Measurements from ENCODE around the gene CMTM2. TPM values are rescaled to one million over a fixed set of nuclear protein-coding genes. Genes with fewer than 3 reads are reported as not detected.

CMTM2 gene
- total and polyA plus RNA-seq, 9 of the 15 experiments (the other 6 are each of a cell fraction or from before 2014, with no cell fraction given), result not detected

DNA sequence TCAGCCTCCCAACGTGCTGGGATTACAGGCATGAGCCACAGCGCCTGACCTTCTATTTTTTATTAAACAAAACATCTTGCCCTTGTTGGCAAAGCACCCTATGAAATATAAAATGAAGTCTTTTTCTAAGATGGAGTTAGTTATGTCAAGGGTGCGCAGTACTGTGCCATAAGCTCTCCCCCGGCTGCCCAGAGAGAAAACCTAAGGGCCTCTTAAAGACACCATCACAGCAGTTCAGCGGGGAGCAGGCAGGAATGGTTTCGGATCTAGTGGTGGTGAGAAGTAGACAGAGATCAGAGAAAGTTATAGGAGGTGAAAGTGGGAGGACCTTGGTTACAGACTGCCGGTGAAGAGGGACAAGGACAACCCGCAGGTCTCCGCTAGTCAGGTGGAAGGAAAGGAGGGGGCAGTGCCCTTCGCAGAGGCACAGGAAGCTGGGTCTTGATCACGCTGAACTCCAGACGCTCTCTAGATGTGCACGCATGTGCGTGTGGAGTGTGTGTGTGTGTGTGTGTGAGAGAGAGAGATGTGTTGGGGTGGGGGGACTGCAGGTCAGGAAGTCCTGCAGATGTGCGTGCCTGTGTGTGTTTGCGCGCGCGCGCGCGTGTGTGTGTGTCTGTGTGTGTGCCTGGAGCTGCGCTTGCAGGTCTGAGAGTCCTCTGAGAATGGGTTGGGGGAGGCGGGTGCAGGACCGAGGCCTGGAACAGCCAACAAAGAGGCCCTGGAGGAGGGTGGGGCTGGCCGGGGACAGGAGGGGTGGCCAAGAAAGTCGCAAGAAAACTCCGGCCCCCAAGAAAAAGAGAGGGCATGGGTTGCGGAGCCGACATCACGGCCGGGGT is 24.5 kb downstream of the CMTM2 start (continued):
- TF ChIP-seq, protein P1, sequence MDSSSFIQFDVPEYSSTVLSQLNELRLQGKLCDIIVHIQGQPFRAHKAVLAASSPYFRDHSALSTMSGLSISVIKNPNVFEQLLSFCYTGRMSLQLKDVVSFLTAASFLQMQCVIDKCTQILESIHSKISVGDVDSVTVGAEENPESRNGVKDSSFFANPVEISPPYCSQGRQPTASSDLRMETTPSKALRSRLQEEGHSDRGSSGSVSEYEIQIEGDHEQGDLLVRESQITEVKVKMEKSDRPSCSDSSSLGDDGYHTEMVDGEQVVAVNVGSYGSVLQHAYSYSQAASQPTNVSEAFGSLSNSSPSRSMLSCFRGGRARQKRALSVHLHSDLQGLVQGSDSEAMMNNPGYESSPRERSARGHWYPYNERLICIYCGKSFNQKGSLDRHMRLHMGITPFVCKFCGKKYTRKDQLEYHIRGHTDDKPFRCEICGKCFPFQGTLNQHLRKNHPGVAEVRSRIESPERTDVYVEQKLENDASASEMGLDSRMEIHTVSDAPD (CRISPR knock-in tag; IDR thresholded peaks at IDR 0.05), result peak; percentile 62; the same call in 1 of the 2 replicates
- TF ChIP-seq, protein P2, sequence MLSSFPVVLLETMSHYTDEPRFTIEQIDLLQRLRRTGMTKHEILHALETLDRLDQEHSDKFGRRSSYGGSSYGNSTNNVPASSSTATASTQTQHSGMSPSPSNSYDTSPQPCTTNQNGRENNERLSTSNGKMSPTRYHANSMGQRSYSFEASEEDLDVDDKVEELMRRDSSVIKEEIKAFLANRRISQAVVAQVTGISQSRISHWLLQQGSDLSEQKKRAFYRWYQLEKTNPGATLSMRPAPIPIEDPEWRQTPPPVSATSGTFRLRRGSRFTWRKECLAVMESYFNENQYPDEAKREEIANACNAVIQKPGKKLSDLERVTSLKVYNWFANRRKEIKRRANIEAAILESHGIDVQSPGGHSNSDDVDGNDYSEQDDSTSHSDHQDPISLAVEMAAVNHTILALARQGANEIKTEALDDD (IDR thresholded peaks at IDR 0.05), result no peak
- no peak for TF ChIP-seq HMGN3 (IDR thresholded peaks at IDR 0.05; ENCODE audit: borderline replicate concordance, extremely low read depth, insufficient read length, low read depth, low read length)
- TF ChIP-seq MCM2 (IDR thresholded peaks at IDR 0.05; ENCODE audit: low read depth), result no peak
- TF ChIP-seq HMG20A (CRISPR knock-in tag; conservative IDR thresholded peaks at IDR 0.05), result no peak
- TF ChIP-seq, protein P3, sequence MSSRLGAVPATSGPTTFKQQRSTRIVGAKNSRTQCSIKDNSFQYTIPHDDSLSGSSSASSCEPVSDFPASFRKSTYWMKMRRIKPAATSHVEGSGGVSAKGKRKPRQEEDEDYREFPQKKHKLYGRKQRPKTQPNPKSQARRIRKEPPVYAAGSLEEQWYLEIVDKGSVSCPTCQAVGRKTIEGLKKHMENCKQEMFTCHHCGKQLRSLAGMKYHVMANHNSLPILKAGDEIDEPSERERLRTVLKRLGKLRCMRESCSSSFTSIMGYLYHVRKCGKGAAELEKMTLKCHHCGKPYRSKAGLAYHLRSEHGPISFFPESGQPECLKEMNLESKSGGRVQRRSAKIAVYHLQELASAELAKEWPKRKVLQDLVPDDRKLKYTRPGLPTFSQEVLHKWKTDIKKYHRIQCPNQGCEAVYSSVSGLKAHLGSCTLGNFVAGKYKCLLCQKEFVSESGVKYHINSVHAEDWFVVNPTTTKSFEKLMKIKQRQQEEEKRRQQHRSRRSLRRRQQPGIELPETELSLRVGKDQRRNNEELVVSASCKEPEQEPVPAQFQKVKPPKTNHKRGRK (tag; IDR thresholded peaks at IDR 0.05), result no peak
- TF ChIP-seq TARDBP (IDR thresholded peaks at IDR 0.05), result no peak
- no peak for TF ChIP-seq PPARD (CRISPR knock-in tag; IDR thresholded peaks at IDR 0.05)
- TF ChIP-seq LCOR (CRISPR knock-in tag; IDR thresholded peaks at IDR 0.05), result no peak
- no peak for TF ChIP-seq HNRNPUL1 (IDR thresholded peaks at IDR 0.05; ENCODE audit: low read length)
- no peak for TF ChIP-seq HCFC1 (IDR thresholded peaks at IDR 0.05; ENCODE audit: low read depth, low read length)
- no peak for TF ChIP-seq RCOR1 (IDR thresholded peaks at IDR 0.05; ENCODE audit: borderline replicate concordance in 1 of 2, low read depth in 2 of 2, low read length in 2 of 2)
- no peak for TF ChIP-seq U2AF1 (optimal IDR thresholded peaks at IDR 0.05; ENCODE audit: low read depth, low read length)
- 0 out of 2 replicates have a peak, but pooled peaks have one; percentile 65 for TF ChIP-seq ZNF445 (CRISPR knock-in tag; IDR thresholded peaks at IDR 0.05; ENCODE audit: low read depth)
- no peak for TF ChIP-seq NR1H2 (CRISPR knock-in tag; IDR thresholded peaks at IDR 0.05)
- no peak for TF ChIP-seq BRF1 (IDR thresholded peaks at IDR 0.05; ENCODE audit: borderline replicate concordance, extremely low read depth, insufficient read length)
- no peak for TF ChIP-seq ZNF75A (CRISPR knock-in tag; IDR thresholded peaks at IDR 0.05)
- TF ChIP-seq, protein P4, sequence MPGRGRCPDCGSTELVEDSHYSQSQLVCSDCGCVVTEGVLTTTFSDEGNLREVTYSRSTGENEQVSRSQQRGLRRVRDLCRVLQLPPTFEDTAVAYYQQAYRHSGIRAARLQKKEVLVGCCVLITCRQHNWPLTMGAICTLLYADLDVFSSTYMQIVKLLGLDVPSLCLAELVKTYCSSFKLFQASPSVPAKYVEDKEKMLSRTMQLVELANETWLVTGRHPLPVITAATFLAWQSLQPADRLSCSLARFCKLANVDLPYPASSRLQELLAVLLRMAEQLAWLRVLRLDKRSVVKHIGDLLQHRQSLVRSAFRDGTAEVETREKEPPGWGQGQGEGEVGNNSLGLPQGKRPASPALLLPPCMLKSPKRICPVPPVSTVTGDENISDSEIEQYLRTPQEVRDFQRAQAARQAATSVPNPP (IDR thresholded peaks at IDR 0.05; ENCODE audit: borderline replicate concordance, insufficient read depth, insufficient read length), result no peak
- TF ChIP-seq ZBED1 (IDR thresholded peaks at IDR 0.05), result no peak
- TF ChIP-seq, protein P5, sequence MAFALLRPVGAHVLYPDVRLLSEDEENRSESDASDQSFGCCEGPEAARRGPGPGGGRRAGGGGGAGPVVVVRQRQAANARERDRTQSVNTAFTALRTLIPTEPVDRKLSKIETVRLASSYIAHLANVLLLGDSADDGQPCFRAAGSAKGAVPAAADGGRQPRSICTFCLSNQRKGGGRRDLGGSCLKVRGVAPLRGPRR (CRISPR knock-in tag; IDR thresholded peaks at IDR 0.05), result peak; percentile 79; the same call in 1 of the 2 replicates
- TF ChIP-seq SREBF1 (IDR thresholded peaks at IDR 0.05; ENCODE audit: borderline replicate concordance, low read depth, low read length), result no peak
- TF ChIP-seq BRD4 (IDR thresholded peaks at IDR 0.05), result no peak
- no peak for TF ChIP-seq MBD2 (IDR thresholded peaks at IDR 0.05; ENCODE audit: borderline replicate concordance, low read depth)
- no peak for TF ChIP-seq RBM22 (IDR thresholded peaks at IDR 0.05; ENCODE audit: low read depth, low read length, poor library complexity, severe bottlenecking)

Measured in K562 (cell line).